HG03066 (cell line): ENCODE results near the gene USP49.
"Not testable (repeated sequence)": the region's sequence is repeated elsewhere in the genome, so short reads cannot be mapped to it uniquely, and the experiment has no call there.

Experiments used
- ATAC-seq: cut with Tn5 transposase; IDR thresholded peaks from one replicate; pipeline ENCODE4 v1.9.1; 2021; ENCODE audit warnings: low read depth; ENCODE audit not compliant: unreplicated experiment

Gene USP49

DNA sequence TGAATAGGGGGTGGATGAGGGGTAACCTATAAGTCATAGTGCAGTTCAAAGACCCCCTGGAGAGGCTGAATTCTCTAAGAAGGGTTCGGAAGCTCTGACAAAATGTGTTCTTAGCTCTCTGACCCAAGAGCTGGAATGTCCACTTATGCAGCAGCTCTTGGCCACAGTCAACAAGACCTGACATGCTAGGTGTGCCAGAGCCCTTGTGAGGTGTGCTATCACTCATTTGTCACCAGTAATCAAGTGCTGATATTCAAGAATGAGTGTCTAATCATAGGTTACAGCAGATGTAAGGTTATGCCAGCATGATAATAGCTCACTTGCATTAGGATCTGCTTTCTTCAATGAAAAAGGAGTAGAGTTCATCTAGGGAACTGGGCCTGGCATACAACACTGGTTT, 79.6 kb downstream of the USP49 start:
- no peak for ATAC-seq

DNA sequence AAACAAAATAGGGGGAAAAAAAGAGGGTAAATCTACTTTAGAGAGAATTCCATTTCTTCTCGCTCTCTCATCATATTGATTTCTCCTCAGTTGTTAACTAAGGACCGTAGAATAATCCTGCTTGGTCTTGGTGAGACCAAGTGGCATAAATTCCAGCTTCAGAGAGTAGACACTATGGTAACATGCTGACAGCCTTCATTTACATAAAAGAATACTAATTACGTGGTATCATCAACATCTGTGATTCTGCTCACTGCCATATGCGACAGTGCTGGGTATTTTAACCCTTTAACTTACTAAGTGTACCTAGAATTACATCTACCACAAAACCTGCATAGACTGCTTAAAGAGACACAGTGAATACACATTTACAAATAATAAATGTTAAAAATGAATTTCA, 80.5 kb downstream of the USP49 start:
- no peak for ATAC-seq

DNA sequence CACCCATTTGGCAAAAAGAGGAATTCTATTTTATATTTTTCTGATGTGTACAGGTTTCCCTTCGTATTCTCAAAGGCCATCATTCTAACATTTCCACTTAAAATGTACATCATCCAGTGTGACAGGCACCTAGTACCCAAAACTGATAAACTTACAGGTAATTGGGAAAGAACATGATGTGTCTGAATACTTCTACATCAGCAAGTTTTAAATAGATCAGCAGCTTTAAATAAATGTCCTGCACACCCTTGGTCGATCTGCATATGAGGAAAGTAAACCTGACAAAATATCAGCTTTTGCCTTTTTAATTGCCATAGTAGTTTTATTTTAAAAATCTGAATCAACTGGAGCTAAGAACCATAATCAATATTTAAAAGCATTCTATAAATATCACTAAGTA, 81.2 kb downstream of the USP49 start:
- no peak for ATAC-seq

DNA sequence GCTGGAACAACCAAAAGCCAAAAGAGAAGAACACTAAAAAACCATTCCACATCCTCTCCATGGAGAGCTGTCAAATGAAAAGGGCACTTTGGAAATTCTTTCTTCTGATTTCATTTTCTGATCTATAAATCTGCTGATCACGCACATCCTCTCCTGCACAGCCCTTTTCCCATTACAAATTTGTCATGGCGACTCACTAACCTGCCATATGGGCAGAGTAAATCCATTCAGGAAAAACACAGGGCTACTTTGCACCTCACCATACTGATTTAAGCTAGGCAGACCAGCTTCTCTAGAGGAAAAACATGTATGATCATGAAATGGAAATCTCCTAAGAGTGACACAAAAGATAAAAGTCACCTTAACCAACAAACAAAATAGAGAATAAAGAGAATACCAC, 81.7 kb downstream of the USP49 start:
- ATAC-seq: no peak

DNA sequence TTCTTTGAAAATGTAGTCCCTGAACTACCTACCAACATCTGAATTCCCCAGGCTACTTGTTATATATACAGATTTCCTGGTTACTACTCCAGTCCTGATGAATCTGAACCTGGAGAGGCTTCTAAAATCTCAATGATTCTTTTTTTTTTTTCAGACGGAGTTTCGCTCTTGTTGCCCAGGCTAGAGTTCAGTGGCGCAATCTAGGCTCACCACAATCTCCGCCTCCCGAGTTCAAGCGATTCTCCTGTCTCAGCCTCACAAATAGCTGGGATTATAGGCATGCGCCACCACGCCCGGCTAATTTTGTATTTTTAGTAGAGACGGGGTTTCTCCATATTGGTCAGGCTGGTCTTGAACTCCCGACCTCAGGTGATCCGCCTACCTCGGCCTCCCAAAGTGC, 83.2 kb downstream of the USP49 start:
- not testable (repeated sequence) for ATAC-seq

DNA sequence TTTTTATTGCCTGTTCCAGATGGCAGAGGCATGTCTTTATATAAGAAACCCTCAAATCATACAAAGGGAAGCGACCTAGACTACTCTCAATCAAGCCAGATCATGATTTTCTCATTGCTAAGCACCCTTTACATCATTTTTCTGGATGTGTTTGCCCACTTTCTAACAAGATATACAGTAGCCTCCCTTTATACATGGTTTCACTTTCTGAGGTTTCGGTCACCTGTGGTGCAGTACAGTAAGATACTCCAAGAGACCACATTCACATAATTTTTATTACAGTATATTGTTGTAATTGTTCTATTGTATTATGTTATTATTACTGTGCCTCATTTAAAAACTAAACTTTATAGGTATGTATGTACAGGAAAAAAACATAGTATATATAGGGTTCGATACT, 84.1 kb downstream of the USP49 start:
- no peak for ATAC-seq

DNA sequence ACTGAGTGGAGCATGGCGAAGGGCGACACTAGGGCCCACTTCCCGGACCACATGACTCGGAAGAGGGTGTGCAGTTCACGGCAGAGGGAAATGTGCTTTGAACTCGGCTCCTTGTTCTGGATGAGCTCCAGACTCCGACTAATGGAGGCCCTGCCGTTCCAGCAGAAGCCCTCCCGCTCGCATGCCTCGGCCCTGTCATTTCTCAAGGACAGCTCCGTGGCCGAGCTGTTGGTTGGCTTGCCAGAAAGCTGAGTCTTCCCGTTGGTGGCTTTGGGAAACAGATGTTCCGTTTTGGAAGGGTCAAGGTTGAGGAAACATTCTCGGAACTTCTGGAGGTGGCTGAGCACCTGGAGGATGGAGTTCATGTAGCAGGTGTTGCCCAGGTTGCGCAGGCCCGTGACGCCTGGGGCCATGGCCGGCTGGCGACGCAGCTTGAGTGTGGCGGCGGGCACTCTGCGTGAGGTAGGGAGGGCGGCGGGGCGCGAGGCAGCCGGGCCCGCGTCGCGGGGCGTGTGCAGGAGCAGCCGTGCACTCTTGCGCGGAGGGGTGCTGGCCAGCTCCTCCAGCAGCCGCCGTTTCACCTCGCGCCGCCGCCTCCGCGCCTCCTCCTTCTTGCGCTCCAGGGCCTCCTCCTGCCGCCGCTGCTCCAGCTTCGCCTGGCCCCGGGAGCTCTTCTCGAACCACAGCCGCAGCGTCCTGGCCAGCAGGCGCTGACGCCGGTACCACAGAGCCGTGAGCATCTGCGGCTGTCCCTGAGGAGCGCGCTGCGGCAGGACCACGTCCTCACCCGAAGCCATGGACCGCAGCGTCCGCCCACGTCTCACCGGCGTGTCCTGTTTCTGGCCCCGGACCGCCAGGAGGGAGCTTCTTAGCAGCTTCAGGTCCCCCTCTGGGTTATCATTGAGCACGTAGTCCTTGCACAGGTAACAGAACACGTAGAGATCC, 89.1 kb downstream of the USP49 start:
- ATAC-seq: no peak

DNA sequence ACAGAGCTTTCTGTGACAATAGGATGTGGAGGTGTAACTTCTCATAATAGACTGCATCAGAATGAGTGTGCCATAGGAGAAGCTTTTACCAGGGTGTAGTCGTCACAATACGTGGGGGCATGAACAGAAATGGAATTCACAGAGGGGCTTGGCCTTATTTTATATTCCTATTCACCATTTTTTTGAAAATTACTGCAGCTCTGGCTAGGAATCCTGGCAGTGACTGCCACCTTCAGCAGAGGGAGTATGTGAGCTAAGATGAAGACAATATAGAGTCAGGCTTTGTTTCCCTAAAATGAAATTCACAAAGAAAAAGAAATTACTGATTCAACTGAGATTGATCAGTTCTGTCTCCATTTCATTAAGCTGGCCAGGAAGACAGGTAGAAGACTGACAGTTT, 93.8 kb downstream of the USP49 start:
- no peak for ATAC-seq

DNA sequence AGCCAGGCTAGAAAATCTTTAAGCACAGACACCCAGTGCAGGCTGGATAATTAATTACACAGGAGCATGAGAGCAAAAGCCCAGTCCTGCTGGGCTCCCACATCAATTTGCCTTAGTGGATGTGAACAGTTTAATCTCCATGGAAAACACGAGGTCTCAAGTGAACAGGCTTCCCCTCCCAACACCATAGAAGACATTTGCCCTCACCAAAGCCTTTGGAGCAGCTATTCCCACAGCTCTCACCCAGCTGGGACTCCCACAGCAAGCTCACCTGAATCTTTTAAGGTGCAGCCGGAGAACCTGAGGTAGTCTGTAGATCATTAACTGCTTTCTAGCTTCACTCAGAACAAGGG, 95.6 kb downstream of the USP49 start:
- ATAC-seq: no peak

DNA sequence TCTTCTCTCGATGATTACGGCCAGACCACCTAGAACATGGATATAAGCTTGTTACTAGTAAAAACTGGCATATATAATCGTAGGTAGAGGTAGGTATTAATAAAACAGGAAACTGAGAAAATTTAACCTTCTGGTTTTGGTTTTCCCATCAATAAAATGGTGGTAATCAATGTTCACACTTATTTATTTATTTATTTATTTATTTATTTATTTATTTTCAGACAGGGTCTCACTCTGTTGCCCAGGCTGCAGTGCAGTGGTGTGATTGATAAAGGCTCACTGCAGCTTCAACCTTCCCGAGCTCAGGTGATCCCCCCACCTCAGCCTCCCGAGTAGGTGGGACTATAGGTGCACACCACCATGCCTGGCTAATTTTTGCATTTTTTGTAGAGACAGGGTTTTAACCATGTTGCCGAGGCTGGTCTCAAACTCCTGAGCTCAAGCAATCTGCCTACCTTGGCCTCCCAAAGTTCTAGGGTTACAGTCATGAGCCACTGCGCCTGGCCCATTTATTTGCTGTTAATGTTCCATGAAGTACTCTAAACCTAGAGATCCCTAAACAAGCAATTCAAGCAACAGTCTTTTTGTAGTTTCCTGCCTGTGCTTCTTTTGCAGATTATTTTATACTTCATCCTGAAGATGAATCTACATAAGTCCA, 96.1 kb downstream of the USP49 start:
- no peak for ATAC-seq

DNA sequence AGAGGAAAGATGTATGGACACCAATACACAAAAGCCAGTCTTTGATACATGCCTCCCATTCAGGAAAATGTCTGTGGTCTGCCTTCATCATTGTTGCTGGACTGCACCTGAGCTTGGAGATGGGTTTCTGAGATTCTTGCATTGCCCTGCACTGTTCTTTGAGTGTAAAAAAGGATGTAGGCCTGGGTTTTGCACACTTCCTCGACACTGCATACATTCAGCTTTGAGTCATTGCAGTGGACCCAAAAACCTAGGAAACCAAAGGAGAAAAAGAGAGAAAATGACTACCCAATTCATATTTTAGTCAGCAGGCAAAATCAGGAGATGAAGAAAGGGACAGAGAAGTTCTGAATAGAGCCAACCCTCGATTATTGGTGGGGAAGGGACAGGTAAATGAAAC, 98.7 kb downstream of the USP49 start:
- ATAC-seq: no peak

DNA sequence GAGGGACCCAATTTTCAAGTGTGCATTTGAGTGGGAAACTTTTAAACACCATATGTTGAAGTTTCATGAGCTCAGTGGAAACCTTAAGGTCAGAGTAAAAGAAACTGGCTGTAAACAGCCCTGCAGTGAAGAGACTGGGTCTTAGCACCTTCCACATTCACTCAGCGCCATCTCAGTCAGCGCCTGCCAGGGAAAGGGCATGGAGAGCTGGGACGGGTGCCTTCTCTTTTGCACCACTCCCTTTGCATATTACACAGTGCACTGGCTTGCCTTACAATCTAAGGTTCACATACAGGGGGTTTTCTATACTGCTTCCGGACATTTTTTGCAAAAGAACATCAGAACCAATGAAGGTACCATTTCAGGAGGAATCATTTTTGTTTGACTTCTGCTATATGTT, 103.2 kb downstream of the USP49 start:
- no peak for ATAC-seq

DNA sequence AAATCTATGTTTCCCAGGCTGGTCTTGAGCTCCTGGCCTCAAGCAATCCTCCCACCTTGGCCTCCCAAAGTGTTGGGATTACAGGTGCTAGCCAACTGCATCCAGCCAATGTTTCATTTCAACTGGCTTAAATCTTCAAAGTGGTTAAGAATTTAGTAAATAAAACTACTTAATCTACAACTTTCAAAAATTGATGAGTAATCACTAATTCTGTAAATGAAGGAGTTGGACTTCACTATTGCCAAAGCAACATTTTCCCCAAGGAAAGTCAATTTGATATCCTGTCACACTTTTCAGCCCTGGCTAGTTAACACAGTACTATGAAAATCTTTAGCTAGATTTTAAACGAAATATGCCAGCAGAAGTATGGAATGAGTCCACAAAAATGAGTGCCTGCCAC, 103.9 kb downstream of the USP49 start:
- ATAC-seq: no peak

DNA sequence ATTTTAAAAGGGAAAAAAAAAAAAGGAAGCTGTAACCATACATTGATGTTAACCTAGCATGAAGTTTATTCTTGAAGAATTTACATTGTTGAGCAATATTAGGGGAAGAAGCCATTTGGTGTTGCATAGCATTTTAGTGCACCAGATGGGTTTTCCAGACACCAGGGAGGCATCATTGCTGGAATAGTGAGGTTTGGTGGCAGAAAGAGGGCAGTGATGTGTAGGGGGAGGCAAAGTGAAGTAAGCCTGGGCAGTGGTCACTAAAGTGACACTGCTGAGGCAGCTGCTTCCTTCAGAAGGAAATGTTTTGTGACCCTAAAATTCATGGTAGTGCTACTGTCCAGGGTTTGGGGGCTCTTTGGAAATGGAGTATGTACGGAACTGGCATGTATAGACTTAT, 105.1 kb downstream of the USP49 start:
- no peak for ATAC-seq

DNA sequence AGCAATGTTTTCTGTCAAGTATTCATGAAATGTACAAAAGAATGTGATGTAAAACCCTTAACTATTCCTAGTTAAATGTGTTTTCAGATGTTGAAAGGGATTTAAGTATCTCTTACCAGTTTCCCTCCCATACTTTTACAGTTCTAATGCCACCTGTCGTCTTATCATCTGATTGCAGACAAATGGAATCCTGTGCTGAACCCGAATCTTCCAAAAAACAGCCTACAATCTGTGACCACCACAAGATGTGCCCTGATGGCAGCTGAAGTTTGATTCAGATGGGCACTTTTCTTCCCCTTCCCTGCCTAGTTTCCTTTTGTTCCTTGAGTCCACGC, 105.8 kb downstream of the USP49 start:
- ATAC-seq: no peak

DNA sequence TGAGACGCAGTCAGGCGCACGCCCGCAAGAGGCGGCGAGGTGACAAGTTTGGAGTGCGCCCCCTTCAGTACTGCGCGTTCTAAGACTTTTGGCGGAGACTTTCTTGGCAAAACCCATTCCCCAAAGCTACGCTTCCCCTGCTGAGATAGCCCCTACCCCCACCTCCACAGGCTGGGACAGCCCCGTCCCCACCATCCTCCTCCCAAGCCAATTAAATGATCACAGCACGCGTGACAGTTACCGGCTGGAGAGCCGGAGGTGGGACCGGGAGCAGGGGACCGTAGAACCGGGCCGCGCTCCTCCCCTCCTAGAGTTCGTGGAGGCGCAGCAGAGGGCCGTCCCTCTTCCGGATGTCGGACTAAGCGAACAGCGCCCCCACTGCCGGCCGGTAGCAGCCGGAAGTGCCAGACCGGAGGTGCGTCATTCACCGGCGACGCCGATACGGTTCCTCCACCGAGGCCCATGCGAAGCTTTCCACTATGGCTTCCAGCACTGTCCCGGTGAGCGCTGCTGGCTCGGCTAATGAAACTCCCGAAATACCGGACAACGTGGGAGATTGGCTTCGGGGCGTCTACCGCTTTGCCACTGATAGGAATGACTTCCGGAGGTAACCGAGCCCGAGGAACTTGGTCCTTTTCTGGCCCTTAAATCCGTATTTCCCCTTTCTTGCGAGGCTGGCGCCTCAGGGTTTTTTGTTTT, 107.8 kb downstream of the USP49 start, which contains the start of gene TOMM6:
TOMM6 (plus strand) TSS at position 476 of the 699 bp plus-strand sequence; CDS start at position 480, 4 bp downstream.
- peak; percentile 74 for ATAC-seq

DNA sequence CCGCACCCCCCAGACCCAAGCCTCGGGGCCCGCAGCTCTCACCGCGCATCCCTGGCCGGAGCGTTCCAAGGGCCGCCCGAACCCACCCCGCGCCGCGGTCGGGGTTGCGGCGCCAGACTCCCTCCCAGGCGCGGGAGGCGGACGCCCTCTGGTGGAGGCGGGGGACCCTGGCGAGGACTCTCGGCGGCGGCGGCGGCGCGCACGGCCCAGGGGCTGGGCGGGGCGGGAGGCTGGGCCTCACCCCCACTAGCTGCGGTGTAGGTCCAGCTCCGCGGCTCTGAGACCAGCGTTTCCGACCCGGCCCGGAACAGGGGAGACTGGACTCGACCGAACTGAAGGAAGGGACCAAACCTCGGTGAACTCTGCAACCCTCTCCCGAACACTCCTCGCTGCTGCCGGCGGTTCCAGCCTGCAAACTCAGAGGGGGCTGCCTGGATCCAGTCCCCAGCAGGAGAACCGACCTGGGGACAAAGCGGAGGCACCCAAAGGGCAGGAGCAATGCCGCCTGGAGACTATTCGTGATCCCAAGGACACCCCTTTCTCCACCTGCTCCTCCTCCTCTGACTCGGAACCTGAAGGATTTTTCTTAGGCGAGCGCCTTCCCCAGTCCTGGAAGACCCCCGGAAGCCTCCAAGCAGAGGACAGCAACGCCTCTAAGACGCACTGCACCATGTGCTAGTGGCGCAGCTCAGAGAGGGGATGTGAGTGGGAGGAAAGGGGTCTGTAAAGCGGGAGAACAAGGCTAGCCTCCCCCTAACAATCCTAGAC, 108.5 kb downstream of the USP49 start:
- ATAC-seq: peak; percentile 60

DNA sequence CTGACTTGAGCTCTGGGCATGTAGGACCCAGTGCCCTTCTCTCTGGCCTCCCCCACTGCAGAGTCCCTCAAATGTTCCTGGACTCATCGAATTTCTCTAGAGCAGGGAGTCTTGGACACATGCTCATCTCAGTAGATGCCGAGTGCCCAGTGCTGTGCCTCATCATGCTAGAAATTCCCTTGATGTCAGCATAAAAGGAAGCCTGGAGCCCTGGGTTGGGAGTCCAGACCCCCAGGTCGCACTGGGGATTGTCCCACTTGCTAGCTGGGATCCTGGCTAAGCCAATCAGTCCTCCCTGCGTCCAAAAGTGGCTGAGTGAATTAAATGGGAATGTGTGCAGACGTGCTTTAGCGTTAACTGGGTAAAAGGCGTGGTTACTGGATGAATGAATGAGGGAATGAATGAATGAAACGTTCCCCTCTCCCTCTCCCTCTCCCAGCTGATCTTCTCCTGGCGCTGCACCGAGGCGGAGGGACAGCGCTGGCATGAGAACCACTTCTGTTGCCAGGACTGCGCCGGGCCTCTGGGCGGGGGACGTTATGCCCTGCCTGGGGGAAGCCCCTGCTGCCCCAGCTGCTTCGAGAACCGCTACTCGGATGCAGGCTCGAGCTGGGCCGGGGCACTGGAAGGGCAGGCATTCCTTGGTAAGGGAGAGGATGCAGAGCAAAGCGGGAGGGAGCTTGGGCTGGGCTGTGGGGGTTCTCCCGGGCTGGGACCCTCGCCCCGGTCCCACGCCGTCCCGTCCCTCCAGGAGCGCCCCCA, 109.3 kb downstream of the USP49 start:
- no peak for ATAC-seq

DNA sequence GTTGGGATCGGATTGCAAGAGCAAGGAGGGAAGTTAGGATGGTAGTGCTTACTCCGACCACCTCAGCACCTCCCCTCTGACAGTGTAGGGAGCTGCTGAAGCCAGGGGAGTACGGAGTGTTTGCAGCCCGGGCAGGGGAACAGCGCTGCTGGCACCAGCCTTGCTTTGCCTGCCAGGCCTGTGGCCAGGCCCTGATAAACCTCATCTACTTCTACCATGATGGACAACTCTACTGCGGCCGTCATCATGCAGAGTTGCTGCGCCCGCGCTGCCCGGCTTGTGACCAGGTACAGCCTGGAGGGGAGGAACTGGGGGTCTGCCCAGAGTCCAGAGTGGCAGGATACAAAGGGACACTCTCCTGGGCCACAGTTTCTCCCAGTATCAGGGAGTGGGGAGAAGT, 109.9 kb downstream of the USP49 start:
- ATAC-seq: no peak

DNA sequence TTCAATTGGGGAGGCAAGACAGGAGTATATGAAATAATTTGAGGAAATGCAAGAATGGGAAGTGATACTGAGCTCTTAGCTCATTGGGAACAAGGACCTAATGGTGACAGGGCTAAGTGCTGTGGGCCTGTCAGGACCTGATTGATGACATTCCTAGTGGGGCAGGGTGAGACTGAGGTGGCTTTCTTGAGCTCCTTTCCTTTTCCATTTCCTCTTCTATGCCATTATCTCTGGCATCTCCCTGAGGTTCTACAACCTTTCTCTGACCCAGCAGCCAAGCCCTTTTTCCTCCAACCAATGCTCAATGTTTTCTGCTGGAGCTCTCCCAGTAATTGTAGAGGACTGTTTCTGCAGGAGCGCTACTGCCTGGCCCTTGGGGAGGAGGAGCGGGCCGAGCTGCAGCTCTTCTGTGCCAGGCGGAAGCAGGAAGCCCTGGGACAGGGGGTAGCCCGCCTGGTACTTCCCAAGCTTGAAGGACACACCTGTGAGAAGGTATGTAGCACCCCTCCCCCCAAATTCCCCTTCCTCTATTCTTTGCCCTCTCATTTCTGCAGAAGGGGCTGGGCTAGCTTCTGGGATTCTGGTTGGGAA, 110.5 kb downstream of the USP49 start:
- no peak for ATAC-seq
